Fibroblast of lung (primary cell): ENCODE measurements around the gene RETREG2.

ENCODE experiments used
- EZH2 ChIP-seq: IDR thresholded peaks from 2 replicates; pipeline ENCODE4 v1.5.1; 2012; ENCODE audit warnings: low read length, control low read depth, mild to moderate bottlenecking; ENCODE audit errors: missing control alignments
- TF ChIP-seq, protein P1 (sequence below), 2 donors: IDR thresholded peaks in 1 of 2; conservative IDR thresholded peaks in 1 of 2; 1 replicate in 1 of 2; 2 replicates in 1 of 2; pipeline ENCODE4 v1.5.1; 2011 to 2012; ENCODE audit warnings: low read length in 2 of 2, control low read depth in 1 of 2, inconsistent platforms in 1 of 2, low read depth in 1 of 2, mild to moderate bottlenecking in 1 of 2

DNA sequence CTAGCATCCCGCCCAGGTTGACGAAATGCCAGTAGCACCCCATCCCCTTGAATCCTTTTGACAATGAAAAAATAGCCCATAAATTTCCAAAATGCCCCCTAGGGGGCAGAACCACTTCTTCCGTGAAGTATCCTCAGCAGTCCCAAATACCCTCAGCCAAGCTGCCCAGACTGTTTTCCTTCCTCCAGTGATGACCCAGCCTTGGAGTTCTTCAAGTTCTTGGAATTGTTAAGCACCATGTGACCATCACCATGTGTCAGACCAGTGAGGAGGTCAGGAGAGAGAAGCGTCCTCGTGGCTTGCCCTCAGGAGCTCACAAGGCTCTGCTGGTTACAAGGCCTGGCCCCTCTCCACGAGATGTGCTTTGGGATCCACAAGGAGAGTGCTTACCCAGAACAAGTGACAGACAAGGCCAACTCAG, 6.8 kb upstream of the RETREG2 start:
- TF ChIP-seq, protein P1, sequence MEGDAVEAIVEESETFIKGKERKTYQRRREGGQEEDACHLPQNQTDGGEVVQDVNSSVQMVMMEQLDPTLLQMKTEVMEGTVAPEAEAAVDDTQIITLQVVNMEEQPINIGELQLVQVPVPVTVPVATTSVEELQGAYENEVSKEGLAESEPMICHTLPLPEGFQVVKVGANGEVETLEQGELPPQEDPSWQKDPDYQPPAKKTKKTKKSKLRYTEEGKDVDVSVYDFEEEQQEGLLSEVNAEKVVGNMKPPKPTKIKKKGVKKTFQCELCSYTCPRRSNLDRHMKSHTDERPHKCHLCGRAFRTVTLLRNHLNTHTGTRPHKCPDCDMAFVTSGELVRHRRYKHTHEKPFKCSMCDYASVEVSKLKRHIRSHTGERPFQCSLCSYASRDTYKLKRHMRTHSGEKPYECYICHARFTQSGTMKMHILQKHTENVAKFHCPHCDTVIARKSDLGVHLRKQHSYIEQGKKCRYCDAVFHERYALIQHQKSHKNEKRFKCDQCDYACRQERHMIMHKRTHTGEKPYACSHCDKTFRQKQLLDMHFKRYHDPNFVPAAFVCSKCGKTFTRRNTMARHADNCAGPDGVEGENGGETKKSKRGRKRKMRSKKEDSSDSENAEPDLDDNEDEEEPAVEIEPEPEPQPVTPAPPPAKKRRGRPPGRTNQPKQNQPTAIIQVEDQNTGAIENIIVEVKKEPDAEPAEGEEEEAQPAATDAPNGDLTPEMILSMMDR (conservative IDR thresholded peaks at IDR 0.05 in 1 of 2, IDR thresholded peaks at IDR 0.05 in 1 of 2; ENCODE audit: low read depth in 1 of 2, low read length in 2 of 2) = peak; percentile 73 to 77
- TF ChIP-seq EZH2 = no peak
